ENCODE results near the gene CSF3R. TPM values are rescaled to one million over a fixed set of nuclear protein-coding genes. Genes with fewer than 3 reads are reported as not detected.

CSF3R gene
- not detected in 2 replicates for total RNA-seq (2014; rRNA removed; shearing (Covaris generic))
- total RNA-seq (2022) = not detected in 2 replicates
- Bru-seq, nascent RNA = not detected
- BruChase-seq, experiment 1, labeled RNA remaining after a 6-hour chase = not detected
- not detected for BruChase-seq, experiment 2, labeled RNA remaining after a 2-hour chase
- long read RNA-seq = 0 reads

DNA sequence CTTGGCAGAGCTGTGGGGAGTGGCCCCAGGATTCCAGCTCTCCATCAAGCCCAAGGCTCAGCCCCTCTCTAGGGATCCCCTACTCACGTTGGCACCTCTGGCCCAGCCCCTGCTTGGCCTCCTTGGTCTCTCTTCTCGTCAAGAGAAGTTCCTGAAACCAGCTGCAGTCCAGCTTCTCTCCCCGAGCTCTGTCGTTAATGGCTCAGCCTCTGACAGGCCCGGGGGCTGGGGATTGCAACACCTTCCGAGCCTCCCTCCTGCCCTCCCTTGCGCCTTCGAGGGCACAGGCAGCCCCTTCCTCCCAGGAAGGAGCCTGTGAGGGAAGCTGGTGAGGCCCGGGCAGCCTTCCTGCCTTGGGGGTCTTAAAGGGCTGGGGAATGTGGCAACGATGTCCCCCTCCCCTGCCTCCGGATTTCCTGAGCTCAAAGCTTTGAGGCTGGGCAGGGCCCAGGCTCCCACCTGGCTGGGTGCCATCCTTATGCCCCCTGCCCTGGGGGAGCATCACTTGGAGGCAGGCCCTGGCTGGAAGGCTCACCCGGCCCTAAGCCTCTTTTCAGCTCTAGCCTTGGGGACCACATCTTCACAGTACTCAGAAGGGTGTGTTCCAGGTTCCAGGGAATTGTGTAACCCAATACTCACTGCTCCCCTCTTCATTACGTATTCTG is at the start of gene CSF3R:
Gene CSF3R, minus strand, starts transcription at position 190 of the 665 bp plus-strand sequence. CDS start 3,417 bp downstream, outside the sequence.
- Histone ChIP-seq H3K4me3 (ENCODE audit: low read depth, low read length, poor library complexity, severe bottlenecking) (no peak within 1 kb of the TSS), H2AFZ (ENCODE audit: low read length) (no peak within 1 kb of the TSS)
- BruUV-seq (replicated peaks) = no TSS peak

DNA sequence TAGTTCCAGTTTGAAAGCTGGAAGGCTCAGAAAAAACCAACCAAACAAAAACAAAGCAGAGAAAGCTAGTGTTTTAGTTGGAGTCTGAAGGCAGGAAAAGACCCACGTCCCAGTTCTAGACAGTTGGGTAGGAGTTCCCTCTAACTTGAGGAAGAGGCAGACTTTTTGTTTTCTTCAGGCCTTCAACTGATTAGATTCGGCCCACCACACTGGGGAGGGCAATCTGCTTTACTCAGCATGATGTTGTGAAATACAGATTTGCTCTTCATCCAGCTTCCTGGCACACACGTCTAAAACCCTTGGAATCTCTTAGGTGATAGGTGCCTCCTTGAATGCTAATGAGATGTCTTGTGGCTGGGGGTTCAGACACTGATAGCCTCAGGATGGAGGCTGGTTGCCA is 49.1 kb upstream of the CSF3R start:
- Histone ChIP-seq H3K9me3 (ENCODE audit: low read length) (no peaks in the 10 kb centered on the region), H4K20me1 (ENCODE audit: insufficient read depth, low read length) (no peaks in the 10 kb centered on the region), H3K4me2 (ENCODE audit: low read length) (no peak overlapping the region), H2AFZ (ENCODE audit: low read length) (no peak overlapping the region), H3K36me3 (ENCODE audit: insufficient read depth, low read length) (no peaks in the 10 kb centered on the region), H3K9me2 (ENCODE audit: insufficient read depth, low read length) (no peaks in the 10 kb centered on the region), H3K27ac (ENCODE audit: low read depth, low read length, poor library complexity, severe bottlenecking) (no peak overlapping the region), H3K79me2 (ENCODE audit: insufficient read depth, low read depth, low read length) (no peaks in the 10 kb centered on the region), H3K4me1 (ENCODE audit: insufficient read depth, low read length, poor library complexity, severe bottlenecking) (no peaks in the 10 kb centered on the region), H3K4me3 (ENCODE audit: low read depth, low read length, poor library complexity, severe bottlenecking) (no peak overlapping the region)
- CTCF ChIA-PET (ENCODE audit: unreplicated experiment) = no interaction called here
- intact Hi-C loops (cut with micrococcal nuclease; ENCODE audit: unreplicated experiment) = no loop called here
- no peak for DNase-seq (ENCODE audit: low spot score)
- BruUV-seq (replicated peaks) = no TSS peak
- POLR2A ChIA-PET = no interaction called here
- no peak for TF ChIP-seq EZH2phosphoT487 (IDR thresholded peaks at IDR 0.05; ENCODE audit: borderline replicate concordance, low read depth, low read length)

More for the DNA sequence above, at the start of gene CSF3R:
- no peak for DNase-seq (ENCODE audit: low spot score)
- Histone ChIP-seq H4K20me1 (ENCODE audit: insufficient read depth, low read length) (no peaks in the 10 kb centered on the region), H3K4me2 (ENCODE audit: low read length) (no peak within 1 kb of the TSS), H3K9me3 (ENCODE audit: low read length) (no peaks in the 10 kb centered on the region), H3K9me2 (ENCODE audit: insufficient read depth, low read length) (no peaks in the 10 kb centered on the region), H3K27ac (ENCODE audit: low read depth, low read length, poor library complexity, severe bottlenecking) (no peak within 1 kb of the TSS), H3K4me1 (ENCODE audit: insufficient read depth, low read length, poor library complexity, severe bottlenecking) (peaks cover 20% of the 10 kb centered on the region), H3K79me2 (ENCODE audit: insufficient read depth, low read depth, low read length) (no peaks in the 10 kb centered on the region), H3K36me3 (ENCODE audit: insufficient read depth, low read length) (no peaks in the 10 kb centered on the region)
- CTCF ChIA-PET (ENCODE audit: unreplicated experiment) = interaction anchor here (0.6 kb wide), 1 partner anchor 1126 kb away, joined by 3 read pairs; no protein-coding TSS in a partner anchor
- POLR2A ChIA-PET = interaction anchor here (0.6 kb wide), 1 partner anchor 1374 kb away, joined by 5 read pairs; no protein-coding TSS in a partner anchor
- no peak for TF ChIP-seq EZH2phosphoT487 (IDR thresholded peaks at IDR 0.05; ENCODE audit: borderline replicate concordance, low read depth, low read length)
- TF ChIP-seq, protein P1, sequence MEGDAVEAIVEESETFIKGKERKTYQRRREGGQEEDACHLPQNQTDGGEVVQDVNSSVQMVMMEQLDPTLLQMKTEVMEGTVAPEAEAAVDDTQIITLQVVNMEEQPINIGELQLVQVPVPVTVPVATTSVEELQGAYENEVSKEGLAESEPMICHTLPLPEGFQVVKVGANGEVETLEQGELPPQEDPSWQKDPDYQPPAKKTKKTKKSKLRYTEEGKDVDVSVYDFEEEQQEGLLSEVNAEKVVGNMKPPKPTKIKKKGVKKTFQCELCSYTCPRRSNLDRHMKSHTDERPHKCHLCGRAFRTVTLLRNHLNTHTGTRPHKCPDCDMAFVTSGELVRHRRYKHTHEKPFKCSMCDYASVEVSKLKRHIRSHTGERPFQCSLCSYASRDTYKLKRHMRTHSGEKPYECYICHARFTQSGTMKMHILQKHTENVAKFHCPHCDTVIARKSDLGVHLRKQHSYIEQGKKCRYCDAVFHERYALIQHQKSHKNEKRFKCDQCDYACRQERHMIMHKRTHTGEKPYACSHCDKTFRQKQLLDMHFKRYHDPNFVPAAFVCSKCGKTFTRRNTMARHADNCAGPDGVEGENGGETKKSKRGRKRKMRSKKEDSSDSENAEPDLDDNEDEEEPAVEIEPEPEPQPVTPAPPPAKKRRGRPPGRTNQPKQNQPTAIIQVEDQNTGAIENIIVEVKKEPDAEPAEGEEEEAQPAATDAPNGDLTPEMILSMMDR (conservative IDR thresholded peaks at IDR 0.05; ENCODE audit: low read length) = no peak
- intact Hi-C loops (cut with micrococcal nuclease; ENCODE audit: unreplicated experiment) = no loop called here

DNA sequence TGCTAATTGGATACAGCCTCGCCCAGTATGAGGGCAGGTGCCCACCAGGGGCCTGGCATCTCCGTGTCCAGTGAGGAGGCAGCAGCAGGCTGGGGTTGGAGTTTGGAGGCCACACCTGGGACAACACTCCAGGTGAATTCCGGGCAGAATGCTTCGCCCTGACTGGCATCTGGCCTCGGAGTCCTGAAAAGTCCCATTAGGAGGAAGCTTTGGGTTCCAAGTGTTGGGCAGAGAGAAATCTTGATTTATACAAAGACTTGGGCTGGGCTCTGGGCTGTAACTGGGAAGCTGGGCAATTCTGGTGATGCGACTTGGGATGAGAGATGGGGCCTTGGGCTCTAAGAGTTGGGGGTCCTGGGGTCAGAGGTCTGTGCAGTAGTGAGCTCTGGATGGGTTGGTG is 48.1 kb upstream of the CSF3R start:
- Histone ChIP-seq H4K20me1 (ENCODE audit: insufficient read depth, low read length) (no peaks in the 10 kb centered on the region), H3K9me3 (ENCODE audit: low read length) (no peaks in the 10 kb centered on the region), H3K79me2 (ENCODE audit: insufficient read depth, low read depth, low read length) (no peaks in the 10 kb centered on the region), H3K9me2 (ENCODE audit: insufficient read depth, low read length) (no peaks in the 10 kb centered on the region), H3K27ac (ENCODE audit: low read depth, low read length, poor library complexity, severe bottlenecking) (no peak overlapping the region), H3K4me3 (ENCODE audit: low read depth, low read length, poor library complexity, severe bottlenecking) (no peak overlapping the region), H3K4me2 (ENCODE audit: low read length) (no peak overlapping the region), H3K4me1 (ENCODE audit: insufficient read depth, low read length, poor library complexity, severe bottlenecking) (no peaks in the 10 kb centered on the region), H2AFZ (ENCODE audit: low read length) (no peak overlapping the region), H3K36me3 (ENCODE audit: insufficient read depth, low read length) (no peaks in the 10 kb centered on the region)
- DNase-seq (ENCODE audit: low spot score) = no peak
- CTCF ChIA-PET (ENCODE audit: unreplicated experiment) = interaction anchor here (0.7 kb wide), 1 partner anchor 146 kb away, joined by 3 read pairs; no protein-coding TSS in a partner anchor
- intact Hi-C loops (cut with micrococcal nuclease; ENCODE audit: unreplicated experiment) = no loop called here
- BruUV-seq (replicated peaks) = no TSS peak
- POLR2A ChIA-PET = no interaction called here
- TF ChIP-seq EZH2phosphoT487 (IDR thresholded peaks at IDR 0.05; ENCODE audit: borderline replicate concordance, low read depth, low read length) = no peak
- TF ChIP-seq, protein P1 (conservative IDR thresholded peaks at IDR 0.05; ENCODE audit: low read length) = no peak

Measured in OCI-LY7 (cell line).